ENCODE results near the gene SYTL3. TPM values are rescaled to one million over a fixed set of nuclear protein-coding genes. Genes with fewer than 3 reads are reported as not detected.

SYTL3 gene
- total and polyA plus RNA-seq, 10 of the 15 experiments (the other 5 are each of a cell fraction or from before 2014, with no cell fraction given): 3.3 to 12.1 (median 6.9) TPM

- POLR2A ChIA-PET: interaction anchor here (2.6 kb wide), 1 partner anchor 11 kb away, joined by 20 read pairs; the partner anchor contains the start of gene DYNLT1
These were observed 5.2 kb downstream of the SYTL3 start for GRCh38 chr6:158654960-158655489.

More at GRCh38 chr6:158654960-158655489, 5.2 kb downstream of the SYTL3 start:
- no peak for TF ChIP-seq ETV6 (conservative IDR thresholded peaks at IDR 0.05 in 1 of 2, IDR thresholded peaks at IDR 0.05 in 1 of 2; ENCODE audit: borderline replicate concordance in 1 of 2, low read depth in 1 of 2)
- TF ChIP-seq FOS (IDR thresholded peaks at IDR 0.05; ENCODE audit: borderline replicate concordance, extremely low read depth, insufficient read length): no peak
- TF ChIP-seq ZNF592 (IDR thresholded peaks at IDR 0.05): no peak
- no peak for TF ChIP-seq ZNF24 (IDR thresholded peaks at IDR 0.05)
- no peak for TF ChIP-seq SMC3 (IDR thresholded peaks at IDR 0.05; ENCODE audit: borderline replicate concordance, low read length)
- no peak for TF ChIP-seq ATF7 (IDR thresholded peaks at IDR 0.05; ENCODE audit: low read depth)
- no peak for TF ChIP-seq NFYA (IDR thresholded peaks at IDR 0.05; ENCODE audit: borderline replicate concordance, low read depth, low read length)
- TF ChIP-seq MTA3 (IDR thresholded peaks at IDR 0.05; ENCODE audit: borderline replicate concordance, low read length): no peak
- TF ChIP-seq USF2 (IDR thresholded peaks at IDR 0.05; ENCODE audit: borderline replicate concordance, low read depth, low read length): no peak
- TF ChIP-seq TCF12 (IDR thresholded peaks at IDR 0.05; ENCODE audit: low read depth, low read length): no peak
- no peak for TF ChIP-seq PKNOX1 (IDR thresholded peaks at IDR 0.05)
- TF ChIP-seq SRF (IDR thresholded peaks at IDR 0.05; ENCODE audit: low read depth in 2 of 2, low read length in 2 of 2): no peak
- TF ChIP-seq RELA (IDR thresholded peaks at IDR 0.05; ENCODE audit: borderline replicate concordance, partially characterized antibody): no peak
- TF ChIP-seq WRNIP1 (IDR thresholded peaks at IDR 0.05; ENCODE audit: borderline replicate concordance, low read depth, low read length): no peak
- TF ChIP-seq POLR2A (IDR thresholded peaks at IDR 0.05; ENCODE audit: low read depth, low read length): no peak
- TF ChIP-seq NRF1 (conservative IDR thresholded peaks at IDR 0.05; ENCODE audit: low read depth, low read length): no peak
- no peaks in the 10 kb centered on the region for H3K36me3 ChIP-seq (ENCODE audit: control insufficient read depth in 2 of 2, insufficient read depth in 2 of 2, low read length in 1 of 2)
- no peak overlapping the region for H3K9ac ChIP-seq (ENCODE audit: control insufficient read depth, insufficient read depth, low read length)
- DNase-seq (ENCODE audit: low read depth, low spot score) (no peak), ATAC-seq (no peak), FAIRE-seq (no peak)
- no peaks in the 10 kb centered on the region for H3K27me3 ChIP-seq (replicated peaks in 1 of 2; ENCODE audit: control insufficient read depth in 2 of 2, insufficient read depth in 2 of 2, low read length in 1 of 2)
- H3K27ac ChIP-seq (ENCODE audit: control insufficient read depth, insufficient read depth): no peak overlapping the region
- peaks cover 23% of the 10 kb centered on the region for H3K4me1 ChIP-seq (ENCODE audit: control insufficient read depth, insufficient read depth, low read length)
- no peak overlapping the region for H3K4me3 ChIP-seq
- H4K20me1 ChIP-seq (ENCODE audit: control insufficient read depth, insufficient read depth): no peaks in the 10 kb centered on the region
- BruUV-seq (replicated peaks): no TSS peak
- in situ Hi-C loops (cut with MboI): no loop called here
- no peak overlapping the region for H2AFZ ChIP-seq (ENCODE audit: control insufficient read depth, low read depth, low read length)
- H3K4me2 ChIP-seq (ENCODE audit: control insufficient read depth, insufficient read depth): no peak overlapping the region
- intact Hi-C loops (cut with micrococcal nuclease; ENCODE audit: unreplicated experiment): loop anchor here (5.0 kb wide), 2 partner anchors 462 to 893 kb away; no protein-coding TSS in a partner anchor
- no peaks in the 10 kb centered on the region for H3K79me2 ChIP-seq (ENCODE audit: control insufficient read depth, insufficient read depth, low read length)
- ChIA-PET RAD21 (ENCODE audit: unreplicated experiment) (interaction anchor here (1.0 to 3.3 kb wide), 2 partner anchors 11 to 36 kb away, joined by 4 to 9 read pairs; partner anchors contain the start of gene DYNLT1), SMC1A (ENCODE audit: uncharacterized antibody, unreplicated experiment) (interaction anchor here (1.4 kb wide), 1 partner anchor 36 kb away, joined by 3 read pairs; no protein-coding TSS in a partner anchor), CTCF (interaction anchor here (1.5 to 10.4 kb wide), 2 partner anchors 11 to 35 kb away, joined by 5 to 72 read pairs; partner anchors contain the start of gene DYNLT1)
- WGBS (ENCODE audit: insufficient coverage, insufficient replicate concordance, low lambda C conversion rate, missing lambda C conversion rate): 98% methylated on average over 10 of the region's 10 CpGs
- H3K9me3 ChIP-seq (replicated peaks; ENCODE audit: control insufficient read depth, insufficient read depth, low read length): no peaks in the 10 kb centered on the region

Data from GM12878 (cell line).